ENCODE data around the gene FCRL1. TPM values are rescaled to one million over a fixed set of nuclear protein-coding genes. Genes with fewer than 3 reads are reported as not detected.

FCRL1 gene
- total RNA-seq, 2 experiments from 2014 or later: not detected

DNA sequence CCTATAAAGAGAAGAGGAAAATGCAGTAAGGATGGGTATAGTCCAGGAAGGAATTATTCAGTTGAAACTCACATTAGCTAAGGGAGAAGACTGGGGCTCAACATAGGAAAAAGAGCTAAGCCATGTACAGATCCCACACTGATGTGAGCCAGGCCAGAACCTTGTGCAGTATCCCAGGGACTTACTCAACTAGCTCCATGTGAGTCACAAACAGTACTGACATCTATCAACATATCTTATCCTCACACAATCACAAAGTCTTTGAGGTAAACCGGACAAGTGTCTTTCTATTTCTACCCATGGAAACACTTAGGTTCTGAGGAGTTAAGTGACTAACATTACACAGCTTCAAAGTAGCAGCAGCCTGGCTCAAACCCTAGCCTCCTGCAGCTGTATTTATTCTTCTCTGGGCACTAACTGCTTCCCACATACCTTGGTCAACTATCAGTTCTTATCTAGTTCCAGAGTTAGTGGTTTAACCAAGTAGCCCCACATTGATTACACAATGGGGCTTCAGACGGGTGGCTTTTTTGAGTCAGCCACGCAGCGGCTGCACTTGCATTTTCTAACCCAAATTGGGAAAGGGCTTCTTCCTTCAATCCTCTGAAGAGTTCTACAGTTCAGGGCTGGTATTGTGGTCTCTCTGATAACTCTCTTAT lies 12.2 kb upstream of the FCRL1 start:
- DNase-seq: no peak
- Mint-ChIP-seq H3K9me3 (no peaks in the 10 kb centered on the region), H3K36me3 (no peaks in the 10 kb centered on the region), H3K4me3 (no peak overlapping the region), H3K4me1 (ENCODE audit: low read depth) (no peaks in the 10 kb centered on the region), H3K27ac (no peak overlapping the region), H3K27me3 (peaks cover 12% of the 10 kb centered on the region)
- intact Hi-C loops (cut with micrococcal nuclease): no loop called here
- POLR2A ChIA-PET: no interaction called here
- CTCF ChIA-PET: no interaction called here

DNA sequence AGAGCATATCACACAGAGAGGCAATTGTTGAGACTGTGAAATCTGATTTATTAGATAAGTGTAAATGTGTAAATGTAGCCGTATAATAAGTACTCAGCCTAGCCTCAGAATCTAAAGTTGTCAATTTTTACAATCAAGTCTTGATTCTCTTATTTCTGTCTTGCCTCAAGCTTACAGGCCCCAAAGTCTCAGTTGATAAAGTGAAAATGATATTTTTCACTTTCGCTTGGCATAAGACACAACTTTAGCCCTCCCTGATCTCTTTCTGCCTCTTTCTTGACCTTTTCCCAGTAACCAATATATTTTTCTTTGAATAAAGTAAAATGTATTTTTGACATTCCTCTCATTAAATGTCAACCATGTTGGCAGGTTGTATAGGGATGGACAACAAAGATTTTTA lies 11.0 kb upstream of the FCRL1 start:
- CTCF ChIA-PET: no interaction called here
- intact Hi-C loops (cut with micrococcal nuclease): no loop called here
- no peak overlapping the region for H3K4me3 Mint-ChIP-seq
- H3K27ac Mint-ChIP-seq: no peak overlapping the region
- H3K4me1 Mint-ChIP-seq (ENCODE audit: low read depth): no peaks in the 10 kb centered on the region
- DNase-seq: no peak
- H3K9me3 Mint-ChIP-seq: no peaks in the 10 kb centered on the region
- H3K27me3 Mint-ChIP-seq: peaks cover 10% of the 10 kb centered on the region
- no peaks in the 10 kb centered on the region for H3K36me3 Mint-ChIP-seq
- POLR2A ChIA-PET: no interaction called here

DNA sequence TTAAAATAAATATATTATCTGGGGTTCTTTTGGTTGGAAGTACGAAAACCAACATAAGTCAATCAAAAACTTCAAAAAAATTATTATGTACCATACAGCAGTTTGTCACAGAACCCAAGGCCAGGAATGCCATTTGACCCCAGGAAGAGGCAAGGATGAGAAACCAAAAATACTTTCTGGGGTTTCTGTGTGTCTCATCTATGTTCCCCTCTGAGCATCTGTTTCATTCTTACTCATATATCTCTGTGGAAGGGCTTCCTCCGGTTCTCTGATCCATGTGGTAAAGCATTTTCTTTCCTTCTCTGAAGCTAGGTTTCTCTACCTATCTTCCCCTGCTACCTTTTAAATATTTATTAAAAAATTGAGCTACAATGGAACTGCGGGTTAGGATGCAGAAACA lies 9.8 kb upstream of the FCRL1 start:
- ChIA-PET CTCF (no interaction called here), POLR2A (no interaction called here)
- no peaks in the 10 kb centered on the region for H3K36me3 Mint-ChIP-seq

DNA sequence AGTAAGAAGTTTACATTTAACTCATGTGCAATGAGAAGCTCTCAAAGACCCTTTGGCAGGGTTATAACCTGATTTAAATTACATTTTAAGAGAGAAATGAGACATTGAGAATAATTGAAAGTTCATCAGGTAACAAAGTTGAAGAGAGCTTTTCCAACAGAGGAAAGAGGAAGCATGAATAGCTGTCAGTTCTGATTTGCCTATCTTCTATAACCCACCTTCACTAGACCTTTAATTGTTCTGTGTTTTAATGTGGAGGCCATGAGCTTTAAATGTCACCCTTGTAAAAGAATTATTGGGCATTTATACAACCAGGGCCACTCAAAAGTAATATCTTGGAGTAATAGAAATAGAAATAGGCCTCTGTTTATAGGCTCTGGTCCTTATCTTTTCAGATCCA lies 9.3 kb upstream of the FCRL1 start:
- Mint-ChIP-seq H3K4me1 (ENCODE audit: low read depth) (no peaks in the 10 kb centered on the region), H3K4me3 (no peak overlapping the region), H3K36me3 (no peaks in the 10 kb centered on the region), H3K9me3 (no peaks in the 10 kb centered on the region), H3K27ac (no peak overlapping the region), H3K27me3 (peaks cover 14% of the 10 kb centered on the region)
- POLR2A ChIA-PET: no interaction called here
- CTCF ChIA-PET: no interaction called here
- intact Hi-C loops (cut with micrococcal nuclease): no loop called here
- no peak for DNase-seq

More for the DNA sequence above, 9.8 kb upstream of the FCRL1 start:
- intact Hi-C loops (cut with micrococcal nuclease): no loop called here
- DNase-seq: no peak
- Mint-ChIP-seq H3K4me3 (no peak overlapping the region), H3K9me3 (no peaks in the 10 kb centered on the region), H3K27ac (no peak overlapping the region), H3K4me1 (ENCODE audit: low read depth) (no peaks in the 10 kb centered on the region), H3K27me3 (peaks cover 12% of the 10 kb centered on the region)

DNA sequence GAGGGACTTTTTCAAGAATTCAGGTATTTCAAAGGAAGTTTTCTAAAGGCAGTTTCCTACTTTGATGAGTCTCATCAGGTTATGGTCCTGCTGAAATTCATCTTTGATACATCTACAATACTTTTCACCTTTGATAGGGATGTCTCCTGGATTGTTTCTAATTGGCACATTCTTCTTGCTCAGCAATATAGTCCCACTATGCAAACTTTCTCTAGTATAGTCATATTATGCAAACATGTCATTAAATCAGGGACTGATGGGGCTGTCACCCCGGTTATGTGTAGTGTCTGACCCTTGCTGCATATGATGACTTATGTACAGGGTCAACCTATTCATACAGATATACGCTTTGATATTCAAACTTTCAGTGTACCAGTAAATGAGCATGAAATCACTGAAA lies 379 bp upstream of the FCRL1 start:
- Mint-ChIP-seq H3K4me1 (ENCODE audit: low read depth) (no peaks in the 10 kb centered on the region), H3K27ac (no peak overlapping the region), H3K9me3 (no peaks in the 10 kb centered on the region), H3K27me3 (peaks cover 7% of the 10 kb centered on the region), H3K36me3 (no peaks in the 10 kb centered on the region), H3K4me3 (no peak overlapping the region)
- ChIA-PET POLR2A (no interaction called here), CTCF (no interaction called here)
- no peak for DNase-seq
- intact Hi-C loops (cut with micrococcal nuclease): no loop called here

DNA sequence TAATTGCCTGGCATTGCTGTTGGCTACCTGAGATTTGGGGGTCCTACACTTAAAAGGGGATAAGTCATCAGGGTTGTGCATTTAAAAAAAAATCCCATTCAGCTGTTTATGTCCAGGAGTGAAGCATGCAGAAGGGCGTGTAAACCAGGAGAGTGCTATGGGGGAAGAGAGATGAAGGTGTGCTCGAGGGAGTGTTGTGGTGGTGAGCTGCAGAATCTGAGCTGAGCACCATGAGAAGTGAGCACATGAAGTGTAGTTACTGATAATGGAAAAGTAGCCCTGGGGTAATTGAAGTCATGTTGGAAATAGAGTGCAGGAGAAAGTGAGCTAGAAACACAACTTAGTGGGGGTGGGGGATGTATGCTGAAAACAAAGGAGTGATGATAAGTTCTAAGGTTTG lies 705 bp downstream of the FCRL1 start:
- no peaks in the 10 kb centered on the region for H3K36me3 Mint-ChIP-seq
- ChIA-PET CTCF (no interaction called here), POLR2A (no interaction called here)
- H3K4me3 Mint-ChIP-seq: no peak overlapping the region
- peaks cover 2% of the 10 kb centered on the region for H3K9me3 Mint-ChIP-seq
- DNase-seq: no peak
- no peak overlapping the region for H3K27ac Mint-ChIP-seq
- peaks cover 5% of the 10 kb centered on the region for H3K27me3 Mint-ChIP-seq
- intact Hi-C loops (cut with micrococcal nuclease): no loop called here
- H3K4me1 Mint-ChIP-seq (ENCODE audit: low read depth): no peaks in the 10 kb centered on the region

DNA sequence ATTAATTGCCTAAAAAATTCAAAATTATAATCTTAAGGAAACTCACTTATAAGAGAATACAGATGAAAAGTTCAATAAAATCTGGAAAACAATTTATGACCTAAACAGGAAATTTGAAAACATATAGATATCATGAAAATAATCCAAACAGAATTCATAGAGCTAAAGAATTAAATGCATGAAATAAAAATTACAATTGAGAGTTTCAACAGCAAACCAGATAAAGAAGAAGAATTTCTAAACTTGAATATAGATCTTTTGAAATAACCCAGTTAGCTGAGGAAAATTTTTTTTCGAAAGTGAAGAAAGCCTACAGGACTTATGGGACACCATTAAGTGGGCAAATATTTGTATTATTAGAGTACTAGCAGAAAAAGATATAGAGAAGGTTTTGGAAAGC lies 6.7 kb downstream of the FCRL1 start:
- Mint-ChIP-seq H3K36me3 (peaks cover 9% of the 10 kb centered on the region), H3K27me3 (peaks cover 11% of the 10 kb centered on the region), H3K4me1 (ENCODE audit: low read depth) (no peaks in the 10 kb centered on the region), H3K9me3 (peaks cover 20% of the 10 kb centered on the region), H3K27ac (no peak overlapping the region), H3K4me3 (no peak overlapping the region)
- POLR2A ChIA-PET: no interaction called here
- CTCF ChIA-PET: interaction anchor here (1.4 kb wide), 1 partner anchor 233 kb away, joined by 4 read pairs; no protein-coding TSS in a partner anchor
- intact Hi-C loops (cut with micrococcal nuclease): no loop called here
- no peak for DNase-seq

DNA sequence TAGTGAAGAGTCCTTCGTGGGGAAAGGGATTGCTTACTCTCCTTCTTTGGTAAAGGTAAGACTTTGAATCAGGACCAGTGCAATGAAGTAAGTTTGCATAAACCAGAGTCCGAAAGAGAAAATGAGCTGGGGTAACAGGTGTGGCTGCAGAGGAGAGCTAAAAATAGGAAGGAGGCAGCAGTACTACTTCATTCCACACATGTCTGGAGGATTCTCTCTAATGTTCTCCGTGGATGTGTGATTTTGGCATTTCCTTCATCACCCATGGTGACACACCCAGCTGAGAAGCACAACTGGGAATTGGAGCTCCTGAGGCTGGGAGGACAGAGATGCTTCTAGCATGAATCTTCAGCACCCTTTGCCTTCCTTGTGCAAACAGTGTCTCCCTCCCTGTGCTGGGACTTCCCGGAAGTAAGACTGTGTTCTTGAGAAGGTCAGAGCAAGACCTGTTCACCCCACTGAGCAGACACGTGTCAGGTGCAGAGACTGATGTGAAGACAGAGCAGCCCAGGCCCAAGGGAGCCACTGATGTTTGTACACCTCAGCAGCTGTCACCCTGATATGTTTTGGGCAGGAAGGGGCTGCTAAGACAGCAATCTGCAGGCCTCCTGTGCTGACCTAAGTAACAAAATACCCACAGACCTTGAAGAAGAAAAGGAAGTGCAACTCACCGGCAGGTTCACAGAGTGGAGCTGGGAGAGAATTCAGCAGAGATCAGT lies 13.3 kb downstream of the FCRL1 start:
- peaks cover 1% of the 10 kb centered on the region for H3K36me3 Mint-ChIP-seq
- no peak for DNase-seq
- H3K27ac Mint-ChIP-seq: no peak overlapping the region
- intact Hi-C loops (cut with micrococcal nuclease): no loop called here
- ChIA-PET POLR2A (no interaction called here), CTCF (no interaction called here)
- no peaks in the 10 kb centered on the region for H3K9me3 Mint-ChIP-seq
- H3K27me3 Mint-ChIP-seq: peaks cover 12% of the 10 kb centered on the region
- H3K4me1 Mint-ChIP-seq (ENCODE audit: low read depth): no peaks in the 10 kb centered on the region
- no peak overlapping the region for H3K4me3 Mint-ChIP-seq

DNA sequence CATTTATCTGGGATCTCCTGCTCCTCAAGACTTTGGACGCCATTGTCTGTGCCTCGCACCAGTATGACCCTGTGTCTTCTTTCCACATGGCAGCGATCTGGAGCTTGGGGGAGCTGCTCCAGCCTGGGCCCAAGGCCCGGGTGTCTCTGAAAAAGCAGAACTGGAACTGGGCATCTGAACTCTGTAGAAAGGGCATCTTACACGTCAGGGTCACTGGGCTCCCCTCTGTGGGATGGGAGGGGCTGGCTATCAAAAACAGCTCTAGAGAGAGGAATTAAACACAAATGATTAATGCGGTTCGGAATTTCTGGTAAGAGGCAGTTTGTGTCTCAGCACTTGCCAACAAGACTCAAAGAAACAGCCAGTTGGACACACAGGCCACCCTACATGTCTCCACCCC lies 16.1 kb downstream of the FCRL1 start:
- H3K36me3 Mint-ChIP-seq: no peaks in the 10 kb centered on the region
- H3K4me3 Mint-ChIP-seq: no peak overlapping the region
- H3K4me1 Mint-ChIP-seq (ENCODE audit: low read depth): no peaks in the 10 kb centered on the region
- ChIA-PET CTCF (interaction anchor here (0.5 kb wide), 1 partner anchor 220 kb away, joined by 3 read pairs; no protein-coding TSS in a partner anchor), POLR2A (no interaction called here)
- H3K27ac Mint-ChIP-seq: no peak overlapping the region
- DNase-seq: no peak
- no peaks in the 10 kb centered on the region for H3K9me3 Mint-ChIP-seq
- H3K27me3 Mint-ChIP-seq: peaks cover 10% of the 10 kb centered on the region
- intact Hi-C loops (cut with micrococcal nuclease): no loop called here

DNA sequence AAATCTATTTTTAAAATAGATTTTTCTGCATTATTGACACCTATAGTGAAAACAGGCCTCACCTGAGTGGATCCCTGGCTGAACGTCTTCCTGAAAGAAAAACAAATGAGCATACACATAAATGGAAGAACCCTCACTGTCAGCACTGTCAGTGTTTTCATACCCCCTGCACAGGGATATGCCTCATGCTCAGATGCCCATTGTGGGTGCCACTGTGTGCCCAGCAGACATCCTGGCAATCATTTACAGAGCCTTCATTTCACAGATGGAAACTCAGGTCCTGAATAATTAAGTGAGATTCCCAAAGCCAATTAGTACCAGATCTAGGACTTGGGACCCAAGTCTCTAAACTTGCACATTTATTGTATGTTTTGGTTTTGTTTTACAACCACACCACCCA lies 19.9 kb downstream of the FCRL1 start:
- no peak for DNase-seq
- Mint-ChIP-seq H3K27me3 (no peaks in the 10 kb centered on the region), H3K4me1 (ENCODE audit: low read depth) (no peaks in the 10 kb centered on the region), H3K36me3 (no peaks in the 10 kb centered on the region), H3K4me3 (no peak overlapping the region), H3K27ac (no peak overlapping the region), H3K9me3 (no peaks in the 10 kb centered on the region)
- ChIA-PET CTCF (no interaction called here), POLR2A (no interaction called here)
- intact Hi-C loops (cut with micrococcal nuclease): no loop called here

DNA sequence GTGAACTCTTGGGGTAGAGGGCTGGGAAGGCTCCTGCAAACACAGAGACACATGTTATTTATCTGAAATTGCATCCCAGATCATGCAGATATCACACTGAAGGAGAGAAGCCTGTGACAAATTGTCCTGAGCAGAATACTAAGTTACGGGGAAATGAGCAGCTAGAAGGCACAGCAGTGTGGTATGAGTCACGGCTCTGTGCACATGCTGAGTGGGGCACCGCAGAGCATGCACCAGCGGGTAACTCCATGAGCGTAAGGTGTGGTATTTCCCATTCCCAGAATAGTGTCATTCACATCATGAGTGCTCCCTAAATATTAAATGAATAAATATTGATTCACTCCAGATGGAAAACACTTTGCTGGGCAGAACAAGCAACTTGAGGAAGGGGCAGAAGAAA lies 21.7 kb downstream of the FCRL1 start:
- Mint-ChIP-seq H3K4me1 (ENCODE audit: low read depth) (no peaks in the 10 kb centered on the region), H3K4me3 (no peak overlapping the region), H3K27me3 (no peaks in the 10 kb centered on the region), H3K27ac (no peak overlapping the region), H3K9me3 (peaks cover 9% of the 10 kb centered on the region), H3K36me3 (no peaks in the 10 kb centered on the region)
- intact Hi-C loops (cut with micrococcal nuclease): no loop called here
- ChIA-PET POLR2A (no interaction called here), CTCF (no interaction called here)
- DNase-seq: no peak

DNA sequence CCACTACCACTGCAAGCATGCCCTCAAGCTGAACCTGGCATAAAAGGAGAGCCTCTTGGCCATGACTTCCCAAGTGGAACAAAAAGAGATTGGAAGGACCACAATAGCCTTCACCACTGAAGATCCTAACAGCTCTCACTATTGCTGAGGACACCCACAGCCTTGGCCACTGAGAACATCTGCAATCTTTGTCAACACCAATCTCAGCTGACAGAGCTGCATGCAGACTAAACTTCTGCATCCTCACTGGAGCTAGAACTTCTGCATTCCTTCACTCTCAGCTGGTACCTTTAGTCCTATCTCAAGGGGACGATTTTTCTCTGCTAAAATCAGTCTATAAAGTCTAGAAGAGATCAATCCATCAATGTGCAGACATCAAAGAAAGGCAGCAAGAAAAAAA lies 34.7 kb downstream of the FCRL1 start:
- POLR2A ChIA-PET: no interaction called here
- Mint-ChIP-seq H3K36me3 (no peaks in the 10 kb centered on the region), H3K4me1 (ENCODE audit: low read depth) (no peaks in the 10 kb centered on the region), H3K27ac (no peak overlapping the region), H3K9me3 (peaks cover 3% of the 10 kb centered on the region), H3K4me3 (no peak overlapping the region), H3K27me3 (peaks cover 7% of the 10 kb centered on the region)
- intact Hi-C loops (cut with micrococcal nuclease): no loop called here
- CTCF ChIA-PET: no interaction called here
- no peak for DNase-seq

DNA sequence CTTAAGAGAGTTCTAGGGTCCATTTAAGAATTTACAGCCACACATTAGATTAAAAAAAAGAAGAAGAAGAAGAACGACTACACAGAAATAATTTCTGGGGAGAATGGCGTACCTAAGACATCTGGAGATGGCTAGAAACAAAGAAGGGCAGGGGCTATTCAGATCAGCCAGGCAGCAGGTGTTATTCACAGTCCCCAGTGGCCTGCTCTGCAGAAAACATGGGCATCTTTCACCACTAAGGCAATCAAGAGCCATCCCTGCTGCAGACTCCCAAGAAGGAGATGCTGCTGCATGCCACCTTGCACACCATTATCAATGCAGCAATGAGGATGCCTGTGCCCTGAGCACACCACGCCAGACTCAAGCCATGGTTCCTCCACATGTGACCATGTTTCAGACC lies 35.1 kb downstream of the FCRL1 start:
- DNase-seq: no peak
- intact Hi-C loops (cut with micrococcal nuclease): no loop called here
- no peaks in the 10 kb centered on the region for H3K36me3 Mint-ChIP-seq
- no peak overlapping the region for H3K27ac Mint-ChIP-seq
- no peaks in the 10 kb centered on the region for H3K9me3 Mint-ChIP-seq
- H3K4me1 Mint-ChIP-seq (ENCODE audit: low read depth): no peaks in the 10 kb centered on the region
- ChIA-PET POLR2A (no interaction called here), CTCF (no interaction called here)
- no peak overlapping the region for H3K4me3 Mint-ChIP-seq
- H3K27me3 Mint-ChIP-seq: peaks cover 7% of the 10 kb centered on the region
